Lower lobe of right lung (tissue), 2 donors: ENCODE measurements around the gene TSHR. TPM values are rescaled to one million over a fixed set of nuclear protein-coding genes. Genes with fewer than 3 reads are reported as not detected.

Source experiments
- ATAC-seq, 2 donors: fragments of 200-7000 bp; cut with Tn5 transposase; one replicate each; pipeline ENCODE4 v1.9.1; 2020 to 2022; ENCODE audit warnings: mild to moderate bottlenecking in 2 of 2, moderate library complexity in 2 of 2
- DNase-seq: peaks from one replicate; pipeline ENCODE4 v3.0.0-alpha.2; 2020
- H3K27ac ChIP-seq: fragments of 200-600 bp; one replicate; pipeline ENCODE4 v1.8.0; 2022
- H3K27me3 ChIP-seq: fragments of 200-600 bp; one replicate; pipeline ENCODE4 v1.8.0; 2022; ENCODE audit warnings: low read depth
- H3K36me3 ChIP-seq: fragments of 200-600 bp; one replicate; pipeline ENCODE4 v1.8.0; 2022; ENCODE audit warnings: mild to moderate bottlenecking
- H3K4me1 ChIP-seq: fragments of 200-600 bp; one replicate; pipeline ENCODE4 v1.8.0; 2022
- H3K4me3 ChIP-seq: fragments of 200-600 bp; one replicate; pipeline ENCODE4 v1.8.0; 2022; ENCODE audit warnings: mild to moderate bottlenecking
- H3K9me3 ChIP-seq: fragments of 200-600 bp; one replicate; pipeline ENCODE4 v1.8.0; 2022
- CTCF ChIP-seq: fragments of 200-600 bp; IDR thresholded peaks from one replicate; pipeline ENCODE4 v1.8.0; 2022; ENCODE audit warnings: antibody characterized with exemption, mild to moderate bottlenecking
- intact Hi-C: fragments of 100-400 bp; cut with DNase I; formaldehyde crosslinking; loops from one replicate; pipeline ENCODE4 v1.11.0; 2022
- total RNA-seq: library from RNA; stranded (reverse); fragmentation: NEBNext Ultra II Directional; extraction: Animal tissue kit (Norgen Biotek cat#: 25700); gene quantifications from one replicate; pipeline ENCODE4 v1.2.1, GENCODE V29; 2021
- donor health status: DM: no; HTN: yes; CAD: no; lungs with severe emphysema.

TSHR gene
- total RNA-seq, 1 donor from 2014 or later = not detected

- intact Hi-C loops = no loop called here
- no peak for ATAC-seq
- no peaks in the 10 kb centered on the region for H3K27me3 ChIP-seq
Measured at GRCh38 chr14:80924365-80925103, 30.9 kb upstream of the TSHR start.

GRCh38 chr14:80926397-80927082 lies 28.9 kb upstream of the TSHR start:
- Histone ChIP-seq H3K9me3 (no peaks in the 10 kb centered on the region), H3K4me1 (no peaks in the 10 kb centered on the region), H3K36me3 (no peaks in the 10 kb centered on the region), H3K4me3 (no peak overlapping the region), H3K27me3 (no peaks in the 10 kb centered on the region), H3K27ac (no peak overlapping the region)
- ATAC-seq (no peak), DNase-seq (no peak)
- TF ChIP-seq CTCF = no peak
- intact Hi-C loops = no loop called here

More at GRCh38 chr14:80924365-80925103, 30.9 kb upstream of the TSHR start:
- no peak for DNase-seq
- no peak for TF ChIP-seq CTCF
- H3K4me3 ChIP-seq = no peak overlapping the region
- H3K9me3 ChIP-seq = no peaks in the 10 kb centered on the region
- no peak overlapping the region for H3K27ac ChIP-seq
- H3K36me3 ChIP-seq = no peaks in the 10 kb centered on the region
- H3K4me1 ChIP-seq = no peaks in the 10 kb centered on the region

GRCh38 chr14:80927083-80927989 lies 28.1 kb upstream of the TSHR start:
- H3K27me3 ChIP-seq = no peaks in the 10 kb centered on the region
- no peak for ATAC-seq
- H3K4me3 ChIP-seq = no peak overlapping the region
- no peaks in the 10 kb centered on the region for H3K36me3 ChIP-seq
- no peak overlapping the region for H3K27ac ChIP-seq
- DNase-seq = no peak
- TF ChIP-seq CTCF = no peak
- intact Hi-C loops = no loop called here
- no peaks in the 10 kb centered on the region for H3K9me3 ChIP-seq
- H3K4me1 ChIP-seq = no peaks in the 10 kb centered on the region

GRCh38 chr14:80930095-80930494 lies 25.3 kb upstream of the TSHR start:
- no peaks in the 10 kb centered on the region for H3K27me3 ChIP-seq
- intact Hi-C loops = no loop called here
- H3K9me3 ChIP-seq = no peaks in the 10 kb centered on the region
- H3K27ac ChIP-seq = no peak overlapping the region
- ATAC-seq (no peak), DNase-seq (no peak)
- no peak overlapping the region for H3K4me3 ChIP-seq
- no peak for TF ChIP-seq CTCF
- H3K36me3 ChIP-seq = no peaks in the 10 kb centered on the region
- H3K4me1 ChIP-seq = no peaks in the 10 kb centered on the region

GRCh38 chr14:80930836-80931389 lies 24.5 kb upstream of the TSHR start:
- H3K9me3 ChIP-seq = no peaks in the 10 kb centered on the region
- intact Hi-C loops = no loop called here
- H3K4me3 ChIP-seq = no peak overlapping the region
- H3K4me1 ChIP-seq = no peaks in the 10 kb centered on the region
- no peaks in the 10 kb centered on the region for H3K36me3 ChIP-seq
- ATAC-seq = peak; percentile 62 to 72
- no peak overlapping the region for H3K27ac ChIP-seq
- no peak for TF ChIP-seq CTCF
- no peaks in the 10 kb centered on the region for H3K27me3 ChIP-seq
- no peak for DNase-seq
